ENCODE results near the gene STK38. TPM values are rescaled to one million over a fixed set of nuclear protein-coding genes. Genes with fewer than 3 reads are reported as not detected.
"Not testable (repeated sequence)": the region's sequence is repeated elsewhere in the genome, so short reads cannot be mapped to it uniquely, and the experiment has no call there.

The STK38 gene
- total and polyA plus RNA-seq, 8 donors = 39.6 to 47.4 (median 42.2) TPM

DNA sequence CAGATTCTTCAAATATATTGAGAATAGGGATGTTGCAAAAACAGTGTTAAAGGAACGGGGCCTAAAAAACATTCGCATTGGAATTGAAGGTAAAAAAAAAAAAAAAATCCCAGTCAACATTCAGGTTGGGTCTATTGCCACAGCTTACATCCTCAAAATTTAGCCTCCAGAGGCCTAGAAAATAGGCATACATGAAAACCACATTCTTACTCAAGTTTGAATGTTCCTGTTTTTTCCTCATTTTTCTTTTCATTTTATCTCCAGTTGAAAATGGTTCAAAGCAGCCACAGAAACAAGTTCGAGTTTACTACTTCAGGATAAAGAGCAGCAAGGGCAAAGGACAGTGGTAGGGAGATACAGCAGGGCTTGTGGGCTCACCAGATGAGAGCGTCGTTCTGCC is 62.5 kb downstream of the STK38 start:
- TF ChIP-seq, protein P1, sequence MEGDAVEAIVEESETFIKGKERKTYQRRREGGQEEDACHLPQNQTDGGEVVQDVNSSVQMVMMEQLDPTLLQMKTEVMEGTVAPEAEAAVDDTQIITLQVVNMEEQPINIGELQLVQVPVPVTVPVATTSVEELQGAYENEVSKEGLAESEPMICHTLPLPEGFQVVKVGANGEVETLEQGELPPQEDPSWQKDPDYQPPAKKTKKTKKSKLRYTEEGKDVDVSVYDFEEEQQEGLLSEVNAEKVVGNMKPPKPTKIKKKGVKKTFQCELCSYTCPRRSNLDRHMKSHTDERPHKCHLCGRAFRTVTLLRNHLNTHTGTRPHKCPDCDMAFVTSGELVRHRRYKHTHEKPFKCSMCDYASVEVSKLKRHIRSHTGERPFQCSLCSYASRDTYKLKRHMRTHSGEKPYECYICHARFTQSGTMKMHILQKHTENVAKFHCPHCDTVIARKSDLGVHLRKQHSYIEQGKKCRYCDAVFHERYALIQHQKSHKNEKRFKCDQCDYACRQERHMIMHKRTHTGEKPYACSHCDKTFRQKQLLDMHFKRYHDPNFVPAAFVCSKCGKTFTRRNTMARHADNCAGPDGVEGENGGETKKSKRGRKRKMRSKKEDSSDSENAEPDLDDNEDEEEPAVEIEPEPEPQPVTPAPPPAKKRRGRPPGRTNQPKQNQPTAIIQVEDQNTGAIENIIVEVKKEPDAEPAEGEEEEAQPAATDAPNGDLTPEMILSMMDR (IDR thresholded peaks at IDR 0.05) = no peak
- Histone ChIP-seq H3K4me1 (peaks cover 0 to 7% of the 10 kb centered on the region in 2 donors), H3K36me3 (peaks cover 0 to 91% of the 10 kb centered on the region in 2 donors), H3K9me3 (no peaks in the 10 kb centered on the region), H3K27me3 (no peaks in the 10 kb centered on the region), H3K27ac (peak overlapping the region in 1 of 2 donors; percentile 33), H3K4me3 (no peak overlapping the region)
- ATAC-seq = no peak
- intact Hi-C loops (cut with DNase I) = no loop called here
- DNase-seq = no peak

DNA sequence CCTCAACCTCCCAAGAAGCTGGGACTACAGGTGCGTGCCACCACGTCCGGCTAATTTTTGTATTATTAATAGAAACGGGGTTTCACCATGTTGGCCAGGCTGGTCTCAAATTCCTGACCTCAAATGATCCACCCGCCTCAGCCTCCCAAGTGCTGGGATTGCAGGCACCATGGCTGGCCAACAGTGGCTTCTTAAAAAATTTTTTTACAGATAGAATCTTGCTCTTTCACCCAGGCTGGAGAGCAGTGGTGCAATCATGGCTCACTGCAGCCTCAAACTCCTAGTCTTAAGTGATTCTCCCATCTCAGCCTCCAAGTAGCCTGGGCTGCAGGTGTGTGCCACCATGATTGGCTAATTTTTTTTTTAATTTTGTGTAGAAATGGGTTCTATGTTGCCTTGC is 64.0 kb downstream of the STK38 start:
- H3K4me3 ChIP-seq; H3K27me3 ChIP-seq; H3K27ac ChIP-seq; DNase-seq; H3K9me3 ChIP-seq; intact Hi-C loops (cut with DNase I); ATAC-seq: not testable (repeated sequence)
- peaks cover 0 to 89% of the 10 kb centered on the region in 2 donors for H3K36me3 ChIP-seq
- H3K4me1 ChIP-seq = peaks cover 0 to 12% of the 10 kb centered on the region in 2 donors

DNA sequence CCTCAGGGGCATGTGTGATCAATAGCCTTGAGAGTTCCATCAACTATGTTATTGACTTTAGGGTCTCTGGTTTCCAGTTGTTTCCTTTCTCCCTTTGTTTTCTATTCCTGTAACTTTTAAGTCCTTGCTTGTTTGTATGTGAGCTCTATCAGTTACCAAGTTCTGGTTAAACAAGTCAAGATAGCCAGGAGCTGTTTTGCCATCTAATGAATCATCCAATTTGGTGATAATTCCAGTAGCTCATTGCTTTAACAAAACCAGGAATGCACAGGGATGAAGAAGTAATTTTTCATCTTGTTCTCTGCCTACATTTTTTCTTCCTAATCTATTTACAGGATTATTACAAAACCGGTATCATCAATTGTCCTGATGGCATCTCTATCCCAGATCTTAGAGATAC is 68.0 kb downstream of the STK38 start:
- TF ChIP-seq, protein P1 (IDR thresholded peaks at IDR 0.05) = no peak
- DNase-seq (no peak), ATAC-seq (no peak)
- H3K4me1 ChIP-seq = peaks cover 0 to 10% of the 10 kb centered on the region in 2 donors
- H3K36me3 ChIP-seq = peaks cover 0 to 70% of the 10 kb centered on the region in 2 donors
- no peak overlapping the region for H3K4me3 ChIP-seq
- intact Hi-C loops (cut with DNase I) = no loop called here
- no peaks in the 10 kb centered on the region for H3K27me3 ChIP-seq
- H3K27ac ChIP-seq = no peak overlapping the region
- H3K9me3 ChIP-seq = no peaks in the 10 kb centered on the region

DNA sequence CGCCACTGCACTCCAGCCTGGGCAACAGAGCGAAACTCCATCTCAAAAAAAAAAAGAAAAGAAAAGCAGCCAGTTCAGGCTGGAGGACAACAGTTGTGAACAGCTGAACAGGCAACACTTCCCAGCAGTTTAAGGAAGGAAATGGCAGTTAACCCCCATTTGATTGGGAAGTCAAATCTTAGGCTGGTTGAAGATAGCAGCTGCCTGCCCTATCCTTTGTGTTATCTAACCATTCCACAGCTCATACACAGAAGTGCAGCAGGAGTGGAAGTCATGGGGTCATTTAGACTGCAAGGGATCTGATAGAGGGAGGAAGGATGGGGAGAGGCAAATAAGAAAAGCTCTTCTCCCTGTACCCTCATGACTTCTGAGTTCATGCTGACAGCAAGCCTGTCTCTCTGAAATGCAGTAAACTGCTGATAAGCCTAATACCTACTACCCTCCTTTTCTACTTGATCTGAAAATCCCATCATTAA is 69.2 kb downstream of the STK38 start:
- no peak for DNase-seq
- TF ChIP-seq, protein P1 (IDR thresholded peaks at IDR 0.05) = no peak
- intact Hi-C loops (cut with DNase I) = no loop called here
- H3K36me3 ChIP-seq = peaks cover 0 to 68% of the 10 kb centered on the region in 2 donors
- no peaks in the 10 kb centered on the region for H3K27me3 ChIP-seq
- no peak overlapping the region for H3K27ac ChIP-seq
- no peaks in the 10 kb centered on the region for H3K9me3 ChIP-seq
- H3K4me3 ChIP-seq = no peak overlapping the region
- peaks cover 0 to 10% of the 10 kb centered on the region in 2 donors for H3K4me1 ChIP-seq
- ATAC-seq = no peak

DNA sequence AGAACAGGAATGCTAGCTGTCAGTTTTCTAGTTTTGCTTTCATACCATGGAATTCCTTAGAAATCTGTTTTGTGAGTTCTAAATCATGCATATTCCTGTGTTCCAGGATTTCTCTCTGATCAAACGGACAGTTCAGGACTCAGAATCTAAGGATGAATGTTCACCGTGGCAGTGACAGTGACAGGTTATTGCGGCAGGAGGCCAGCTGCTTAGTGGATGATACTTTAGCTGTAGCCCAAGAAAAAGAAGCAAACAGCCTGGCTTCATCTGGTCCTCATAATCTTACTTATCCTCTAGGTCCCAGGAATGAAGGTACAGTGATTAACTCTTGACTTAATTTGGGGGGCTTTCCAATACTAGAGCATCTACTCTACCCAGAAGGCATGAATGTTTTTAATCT is 77.3 kb downstream of the STK38 start:
- intact Hi-C loops (cut with DNase I) = no loop called here
- Histone ChIP-seq H3K9me3 (no peaks in the 10 kb centered on the region), H3K27me3 (no peaks in the 10 kb centered on the region), H3K4me3 (no peak overlapping the region), H3K27ac (no peak overlapping the region), H3K4me1 (peaks cover 0 to 12% of the 10 kb centered on the region in 2 donors), H3K36me3 (peaks cover 0 to 43% of the 10 kb centered on the region in 2 donors)
- no peak for DNase-seq
- no peak for ATAC-seq
- TF ChIP-seq, protein P1 (IDR thresholded peaks at IDR 0.05) = no peak

DNA sequence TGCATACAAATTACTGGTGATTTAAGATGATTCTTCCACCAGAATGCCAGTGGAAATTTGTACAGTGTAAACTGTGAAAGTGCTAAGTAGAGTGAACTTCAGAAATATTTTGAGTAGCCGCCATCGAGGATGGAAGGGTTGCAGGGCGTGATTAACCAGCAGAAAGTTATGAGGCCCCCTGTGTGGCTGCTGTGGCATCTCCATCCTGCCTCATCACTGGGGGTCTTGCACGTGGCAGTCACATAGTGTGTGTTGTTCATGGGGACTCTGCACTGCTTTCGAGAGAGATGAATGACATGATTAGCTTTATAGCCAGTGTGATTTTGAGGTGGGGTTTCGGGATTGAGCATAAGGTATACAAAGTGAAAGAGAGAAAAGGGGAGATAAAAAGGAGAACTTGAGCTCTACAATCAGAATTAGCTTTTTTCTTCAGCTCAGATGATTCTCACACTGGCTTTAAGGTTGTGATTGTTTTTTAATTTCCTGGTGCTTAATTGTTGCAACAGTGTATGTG is 78.1 kb downstream of the STK38 start:
- DNase-seq (no peak), ATAC-seq (no peak)
- H3K27ac ChIP-seq = no peak overlapping the region
- TF ChIP-seq, protein P1 (IDR thresholded peaks at IDR 0.05) = no peak
- intact Hi-C loops (cut with DNase I) = no loop called here
- H3K4me1 ChIP-seq = peaks cover 0 to 12% of the 10 kb centered on the region in 2 donors
- H3K36me3 ChIP-seq = peaks cover 0 to 36% of the 10 kb centered on the region in 2 donors
- no peak overlapping the region for H3K4me3 ChIP-seq
- no peaks in the 10 kb centered on the region for H3K9me3 ChIP-seq
- no peaks in the 10 kb centered on the region for H3K27me3 ChIP-seq
